GM11168 (cell line): ENCODE data around the gene CDR2.
"Not testable (repeated sequence)": the region's sequence is repeated elsewhere in the genome, so short reads cannot be mapped to it uniquely, and the experiment has no call there.

Experiments
- in situ Hi-C: fragments of 300-500 bp; cut with MboI; formaldehyde crosslinking; loops from one replicate; pipeline ENCODE4 v1.12.0; 2022; ENCODE audit warnings: low sequenced_read_pairs; ENCODE audit not compliant: unreplicated experiment

Gene CDR2

GRCh38 chr16:22379656-22380055 lies 5.2 kb upstream of the CDR2 start:
- in situ Hi-C loops = no loop called here

GRCh38 chr16:22375963-22376640 lies 1.7 kb upstream of the CDR2 start:
- in situ Hi-C loops = no loop called here

- in situ Hi-C loops = no loop called here
These were observed 921 bp upstream of the CDR2 start for GRCh38 chr16:22375117-22375962.

GRCh38 chr16:22373662-22374310 lies 633 bp downstream of the CDR2 start:
- in situ Hi-C loops = no loop called here

- in situ Hi-C loops = no loop called here
These were observed 1.3 kb downstream of the CDR2 start for GRCh38 chr16:22372882-22373661.

- in situ Hi-C loops = no loop called here
These were observed 4.2 kb downstream of the CDR2 start for GRCh38 chr16:22370038-22370820.

GRCh38 chr16:22369221-22369811 lies 5.1 kb downstream of the CDR2 start:
- in situ Hi-C loops = no loop called here

- in situ Hi-C loops = not testable (repeated sequence)
These were observed 6.1 kb downstream of the CDR2 start for GRCh38 chr16:22368200-22368826.

GRCh38 chr16:22366889-22367288 lies 7.5 kb downstream of the CDR2 start:
- in situ Hi-C loops = no loop called here

GRCh38 chr16:22366371-22366770 lies 8.0 kb downstream of the CDR2 start:
- in situ Hi-C loops = no loop called here

GRCh38 chr16:22364241-22364640 lies 10.2 kb downstream of the CDR2 start:
- in situ Hi-C loops = no loop called here

GRCh38 chr16:22360963-22361659 lies 13.3 kb downstream of the CDR2 start:
- in situ Hi-C loops = no loop called here

- in situ Hi-C loops = no loop called here
These were observed 14.7 kb downstream of the CDR2 start for GRCh38 chr16:22359679-22360078.

- in situ Hi-C loops = no loop called here
These were observed 16.4 kb downstream of the CDR2 start for GRCh38 chr16:22358000-22358399.

GRCh38 chr16:22357635-22357971 lies 16.8 kb downstream of the CDR2 start:
- in situ Hi-C loops = no loop called here

- in situ Hi-C loops = no loop called here
These were observed 17.3 kb downstream of the CDR2 start for GRCh38 chr16:22356930-22357634.

GRCh38 chr16:22355487-22355908 lies 18.9 kb downstream of the CDR2 start:
- in situ Hi-C loops = no loop called here
